Nephron progenitor cell (in vitro differentiated cells): Measurements from ENCODE around the gene CD22.
A peak's percentile ranks its signal among the peaks of the same experiment; 100 is the strongest.

Source experiments
- DNase-seq: peaks from one replicate; pipeline ENCODE4 v3.0.0; 2021
- H3K27ac Mint-ChIP-seq: 2 replicates; pipeline ENCODE4 v1.8.0; 2021; ENCODE audit warnings: mild to moderate bottlenecking, moderate library complexity, mixed read lengths
- H3K27me3 Mint-ChIP-seq: 2 replicates; pipeline ENCODE4 v1.8.0; 2021; ENCODE audit warnings: mild to moderate bottlenecking, low read depth, mixed read lengths; ENCODE audit not compliant: poor library complexity
- H3K36me3 Mint-ChIP-seq: 2 replicates; pipeline ENCODE4 v1.8.0; 2021; ENCODE audit warnings: low read depth, mixed read lengths
- H3K4me1 Mint-ChIP-seq: 2 replicates; pipeline ENCODE4 v1.8.0; 2021; ENCODE audit warnings: mixed read lengths
- H3K4me3 Mint-ChIP-seq: 2 replicates; pipeline ENCODE4 v1.8.0; 2021; ENCODE audit warnings: mild to moderate bottlenecking, moderate library complexity, mixed read lengths
- H3K9me3 Mint-ChIP-seq: 2 replicates; pipeline ENCODE4 v1.8.0; 2021; ENCODE audit warnings: mild to moderate bottlenecking, moderate library complexity, mixed read lengths
- TF ChIP-seq, protein P1 (sequence below): fragments of 200-600 bp; sonication (generic); IDR thresholded peaks from 2 replicates; pipeline ENCODE4 v1.5.0; 2021; ENCODE audit warnings: antibody characterized with exemption

Gene CD22

DNA sequence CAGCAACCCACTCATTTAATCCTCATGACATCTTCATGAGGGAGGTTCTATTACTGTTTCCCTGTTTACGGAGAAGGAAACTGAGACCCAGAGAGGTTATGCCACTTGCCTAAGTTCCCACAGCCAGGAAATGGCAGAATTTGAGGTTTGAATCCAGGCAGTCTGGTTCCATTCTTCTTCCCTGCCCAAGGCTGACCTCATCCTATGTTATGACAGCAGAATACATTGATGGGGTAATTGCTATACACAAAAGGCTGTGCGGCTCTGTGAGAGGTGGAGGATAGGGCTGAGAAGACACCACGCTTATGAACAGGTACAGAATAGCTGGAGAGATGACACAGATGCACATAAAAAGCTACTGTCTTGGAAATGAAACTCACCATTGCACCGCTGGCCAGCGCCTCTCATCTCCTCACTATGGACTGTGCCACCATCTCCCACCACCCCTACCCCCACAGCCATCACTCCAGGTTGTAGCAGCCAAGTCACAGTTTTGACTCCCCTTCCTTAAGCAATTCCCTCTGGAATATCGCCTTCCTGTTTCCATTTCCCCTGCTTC lies 25.6 kb upstream of the CD22 start:
- TF ChIP-seq, protein P1, sequence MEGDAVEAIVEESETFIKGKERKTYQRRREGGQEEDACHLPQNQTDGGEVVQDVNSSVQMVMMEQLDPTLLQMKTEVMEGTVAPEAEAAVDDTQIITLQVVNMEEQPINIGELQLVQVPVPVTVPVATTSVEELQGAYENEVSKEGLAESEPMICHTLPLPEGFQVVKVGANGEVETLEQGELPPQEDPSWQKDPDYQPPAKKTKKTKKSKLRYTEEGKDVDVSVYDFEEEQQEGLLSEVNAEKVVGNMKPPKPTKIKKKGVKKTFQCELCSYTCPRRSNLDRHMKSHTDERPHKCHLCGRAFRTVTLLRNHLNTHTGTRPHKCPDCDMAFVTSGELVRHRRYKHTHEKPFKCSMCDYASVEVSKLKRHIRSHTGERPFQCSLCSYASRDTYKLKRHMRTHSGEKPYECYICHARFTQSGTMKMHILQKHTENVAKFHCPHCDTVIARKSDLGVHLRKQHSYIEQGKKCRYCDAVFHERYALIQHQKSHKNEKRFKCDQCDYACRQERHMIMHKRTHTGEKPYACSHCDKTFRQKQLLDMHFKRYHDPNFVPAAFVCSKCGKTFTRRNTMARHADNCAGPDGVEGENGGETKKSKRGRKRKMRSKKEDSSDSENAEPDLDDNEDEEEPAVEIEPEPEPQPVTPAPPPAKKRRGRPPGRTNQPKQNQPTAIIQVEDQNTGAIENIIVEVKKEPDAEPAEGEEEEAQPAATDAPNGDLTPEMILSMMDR, result no peak
- DNase-seq, result no peak
- H3K4me1 Mint-ChIP-seq, result peaks cover 39% of the 10 kb centered on the region
- no peak overlapping the region for H3K27ac Mint-ChIP-seq
- peaks cover 9% of the 10 kb centered on the region for H3K27me3 Mint-ChIP-seq
- no peaks in the 10 kb centered on the region for H3K9me3 Mint-ChIP-seq
- H3K36me3 Mint-ChIP-seq, result no peaks in the 10 kb centered on the region
- no peak overlapping the region for H3K4me3 Mint-ChIP-seq

DNA sequence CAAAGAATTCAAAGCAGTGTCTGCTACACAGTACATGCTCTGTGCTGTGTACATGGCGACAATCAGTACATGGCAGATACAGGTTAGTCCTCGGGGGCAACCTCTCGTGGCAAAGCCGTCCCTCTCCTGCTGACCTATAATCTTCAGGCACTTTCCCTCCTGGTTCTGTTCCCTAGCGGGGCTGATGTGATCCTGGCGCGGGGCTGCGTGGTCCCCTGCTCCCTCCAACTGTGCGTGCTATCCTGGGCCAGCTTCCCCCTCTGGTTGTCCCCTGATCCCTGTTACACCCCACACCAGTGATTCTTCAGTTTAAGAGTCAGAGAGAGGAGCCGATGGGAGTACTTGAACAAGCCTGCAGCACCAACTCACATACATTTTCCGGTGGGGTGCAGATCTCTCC lies 25.0 kb upstream of the CD22 start:
- H3K4me1 Mint-ChIP-seq, result peaks cover 45% of the 10 kb centered on the region
- no peak overlapping the region for H3K27ac Mint-ChIP-seq
- no peaks in the 10 kb centered on the region for H3K9me3 Mint-ChIP-seq
- TF ChIP-seq, protein P1, result no peak
- peaks cover 9% of the 10 kb centered on the region for H3K27me3 Mint-ChIP-seq
- H3K4me3 Mint-ChIP-seq, result no peak overlapping the region
- no peak for DNase-seq
- H3K36me3 Mint-ChIP-seq, result no peaks in the 10 kb centered on the region

DNA sequence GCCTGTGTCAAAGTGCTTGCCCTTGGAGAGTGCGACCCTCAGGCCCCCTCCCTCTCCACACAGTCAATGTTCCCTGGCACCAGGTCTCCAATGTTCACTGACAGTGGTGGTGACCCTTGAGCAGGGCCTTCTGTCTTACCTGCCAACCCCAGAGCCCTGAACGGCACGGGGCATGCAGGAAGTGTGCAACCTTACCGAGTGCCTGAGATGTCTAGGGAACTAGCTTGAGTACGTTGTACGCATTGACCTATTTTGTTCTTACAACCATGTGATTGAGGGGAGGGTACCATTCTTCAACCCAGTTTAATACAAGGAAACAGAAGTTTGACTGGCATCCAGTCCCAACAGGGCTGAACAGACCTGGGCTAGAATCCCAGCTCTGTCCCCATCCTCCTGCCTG lies 23.8 kb upstream of the CD22 start:
- Mint-ChIP-seq H3K4me3 (no peak overlapping the region), H3K27me3 (peaks cover 8% of the 10 kb centered on the region), H3K9me3 (no peaks in the 10 kb centered on the region), H3K36me3 (no peaks in the 10 kb centered on the region), H3K27ac (no peak overlapping the region), H3K4me1 (peaks cover 56% of the 10 kb centered on the region)
- TF ChIP-seq, protein P1, result no peak
- DNase-seq, result no peak

DNA sequence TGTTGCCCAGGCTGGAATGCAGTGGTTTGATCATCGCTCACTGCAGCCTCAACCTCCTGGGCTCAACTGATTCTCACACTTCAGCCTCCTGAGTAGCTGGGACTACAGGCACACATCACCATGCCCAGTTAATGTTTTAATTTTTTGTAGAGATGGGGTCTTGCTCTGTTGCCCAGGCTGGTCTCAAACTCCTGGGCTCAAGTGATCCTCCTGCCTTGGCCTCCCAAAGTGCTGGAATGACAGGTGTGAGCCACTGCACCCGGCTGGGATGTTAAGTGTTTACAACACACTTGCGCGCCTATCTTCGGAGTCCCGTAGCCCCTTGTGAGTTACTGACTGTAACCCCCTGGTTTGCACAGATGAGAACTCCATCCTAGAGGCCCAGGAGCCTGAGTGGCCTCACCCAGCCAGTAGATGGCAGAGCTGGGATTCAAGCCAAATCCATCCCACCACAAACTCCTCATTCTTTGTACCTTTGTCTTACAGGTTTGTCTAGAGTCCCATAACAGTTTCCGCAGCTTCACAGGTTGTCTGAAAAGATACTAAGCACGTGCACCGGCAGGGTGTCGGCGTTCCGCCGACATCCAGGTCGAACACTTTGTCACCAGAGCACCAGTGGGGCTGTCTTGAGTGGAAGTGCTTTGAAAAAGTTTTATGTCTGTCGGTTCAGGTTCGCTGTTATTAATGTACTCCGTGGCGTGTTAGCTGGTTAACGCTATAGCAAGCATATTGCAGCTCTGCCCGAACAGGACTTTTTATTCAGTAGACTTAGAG lies 22.3 kb upstream of the CD22 start:
- no peak for DNase-seq
- Mint-ChIP-seq H3K9me3 (no peaks in the 10 kb centered on the region), H3K27ac (peak overlapping the region; percentile 32), H3K36me3 (no peaks in the 10 kb centered on the region), H3K4me3 (no peak overlapping the region), H3K4me1 (peaks cover 71% of the 10 kb centered on the region), H3K27me3 (peaks cover 11% of the 10 kb centered on the region)
- TF ChIP-seq, protein P1, result peak; percentile 37

DNA sequence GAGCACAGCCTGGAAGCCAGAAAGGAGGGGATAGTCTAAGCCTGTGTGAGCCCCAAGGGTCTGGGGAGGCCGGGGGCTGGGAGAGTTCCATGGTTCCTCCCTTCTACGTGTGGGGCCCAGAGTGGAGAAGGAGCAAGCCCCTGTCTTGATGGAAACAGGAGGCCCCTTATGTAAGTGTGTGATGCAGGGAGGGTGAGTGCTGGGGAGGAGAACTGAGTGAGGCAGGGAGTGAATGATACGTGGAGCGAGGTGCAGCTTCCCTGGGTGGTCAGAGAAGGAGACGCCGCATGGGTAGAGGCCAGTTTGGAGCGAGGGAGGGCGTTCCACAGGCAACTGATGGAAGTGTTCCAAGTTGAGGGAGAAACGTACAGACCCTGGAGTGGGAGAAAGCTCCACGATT lies 21.1 kb upstream of the CD22 start:
- H3K27ac Mint-ChIP-seq, result peak overlapping the region; percentile 96
- no peak for DNase-seq
- no peaks in the 10 kb centered on the region for H3K9me3 Mint-ChIP-seq
- H3K4me1 Mint-ChIP-seq, result peaks cover 82% of the 10 kb centered on the region
- peak overlapping the region; percentile 58 for H3K4me3 Mint-ChIP-seq
- no peaks in the 10 kb centered on the region for H3K36me3 Mint-ChIP-seq
- TF ChIP-seq, protein P1, result no peak
- H3K27me3 Mint-ChIP-seq, result peaks cover 11% of the 10 kb centered on the region

DNA sequence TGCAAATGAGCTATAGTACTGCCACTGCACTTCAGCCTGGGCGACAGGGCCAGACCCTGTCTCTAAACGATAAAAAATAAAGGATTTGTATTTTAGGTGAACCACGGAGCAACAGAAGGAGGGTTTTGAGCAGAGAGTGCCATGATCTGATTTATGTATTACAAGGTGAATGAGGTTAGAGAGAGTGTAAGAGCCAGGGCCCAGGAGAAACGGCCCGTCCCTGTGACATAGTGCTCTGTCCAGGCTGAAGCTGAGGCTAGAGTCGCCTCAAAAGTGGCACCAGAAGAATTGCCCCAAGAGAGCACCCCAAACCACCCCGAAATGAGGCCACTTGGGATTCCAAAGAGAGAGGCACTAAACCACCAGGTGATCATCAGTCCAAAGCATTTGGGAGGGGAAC lies 20.1 kb upstream of the CD22 start:
- peaks cover 11% of the 10 kb centered on the region for H3K27me3 Mint-ChIP-seq
- peaks cover 88% of the 10 kb centered on the region for H3K4me1 Mint-ChIP-seq
- no peaks in the 10 kb centered on the region for H3K36me3 Mint-ChIP-seq
- no peak for DNase-seq
- TF ChIP-seq, protein P1, result no peak
- H3K4me3 Mint-ChIP-seq, result peak overlapping the region; percentile 70
- peak overlapping the region; percentile 99 for H3K27ac Mint-ChIP-seq
- no peaks in the 10 kb centered on the region for H3K9me3 Mint-ChIP-seq
